OCI-LY1 (cell line): ENCODE data around the gene RBM28.
"Not testable (repeated sequence)": the region's sequence is repeated elsewhere in the genome, so short reads cannot be mapped to it uniquely, and the experiment has no call there.

ENCODE experiments used
- H2AFZ ChIP-seq: fragments of 200-600 bp; sonication (generic), shearing (Covaris generic); 2 replicates; pipeline ENCODE4 v1.6.0; 2014; ENCODE audit warnings: antibody characterized with exemption, mild to moderate bottlenecking, low read length
- H3F3A ChIP-seq: fragments of 200-600 bp; sonication (generic), shearing (Covaris generic); 2 replicates; pipeline ENCODE4 v1.6.0; 2014; ENCODE audit warnings: mild to moderate bottlenecking, antibody characterized with exemption, low read length, moderate library complexity; ENCODE audit not compliant: insufficient read depth
- H3K27ac ChIP-seq: fragments of 200-600 bp; sonication (generic); 2 replicates; pipeline ENCODE4 v1.5.1; 2014; ENCODE audit warnings: low read length, mixed run types, mild to moderate bottlenecking, low read depth; ENCODE audit not compliant: poor library complexity, severe bottlenecking
- H3K27me3 ChIP-seq: fragments of 200-600 bp; sonication (generic); 2 replicates; pipeline ENCODE4 v1.6.0; 2014; ENCODE audit warnings: antibody characterized with exemption, mild to moderate bottlenecking, low read length, moderate library complexity; ENCODE audit not compliant: insufficient read depth
- H3K36me3 ChIP-seq: fragments of 200-600 bp; sonication (generic); 2 replicates; pipeline ENCODE4 v1.6.1; 2014; ENCODE audit warnings: mild to moderate bottlenecking, antibody characterized with exemption, low read length, moderate library complexity, mixed read lengths; ENCODE audit not compliant: insufficient read depth
- H3K4me1 ChIP-seq: fragments of 200-600 bp; sonication (generic); 2 replicates; pipeline ENCODE4 v1.5.1; 2014; ENCODE audit warnings: mild to moderate bottlenecking, low read length, moderate library complexity; ENCODE audit not compliant: insufficient read depth, severe bottlenecking
- H3K4me2 ChIP-seq: fragments of 200-600 bp; sonication (generic), shearing (Covaris generic); 2 replicates; pipeline ENCODE4 v1.6.1; 2014; ENCODE audit warnings: low read length
- H3K4me3 ChIP-seq: fragments of 200-600 bp; sonication (generic); 2 replicates; pipeline ENCODE4 v1.5.1; 2014; ENCODE audit warnings: low read length, low read depth, mild to moderate bottlenecking, mixed read lengths; ENCODE audit not compliant: poor library complexity, severe bottlenecking
- H3K79me2 ChIP-seq: fragments of 200-600 bp; shearing (Covaris generic); 2 replicates; pipeline ENCODE4 v1.6.1; 2016; ENCODE audit warnings: mixed run types, low read length, mixed read lengths; ENCODE audit not compliant: insufficient read depth
- H3K9ac ChIP-seq: fragments of 200-600 bp; sonication (generic), shearing (Covaris generic); 2 replicates; pipeline ENCODE4 v1.6.1; 2014; ENCODE audit warnings: mild to moderate bottlenecking, low read length, mixed read lengths
- H3K9me2 ChIP-seq: fragments of 200-600 bp; sonication (generic), shearing (Covaris generic); 2 replicates; pipeline ENCODE4 v1.6.1; 2014; ENCODE audit warnings: low read depth, mild to moderate bottlenecking, low read length, mixed read lengths
- H3K9me3 ChIP-seq: fragments of 200-600 bp; shearing (Covaris generic); 2 replicates; pipeline ENCODE4 v1.6.1; 2014; ENCODE audit warnings: low read length, mixed read lengths
- H4K20me1 ChIP-seq: fragments of 200-600 bp; sonication (generic), shearing (Covaris generic); 2 replicates; pipeline ENCODE4 v1.6.0; 2016; ENCODE audit warnings: mild to moderate bottlenecking, low read length; ENCODE audit not compliant: insufficient read depth
- CTCF ChIP-seq: fragments of 200-600 bp; sonication (generic), shearing (Covaris generic); IDR thresholded peaks from 2 replicates; pipeline ENCODE4 v1.5.1; 2017; ENCODE audit warnings: mild to moderate bottlenecking, antibody characterized with exemption, low read length, moderate library complexity, mixed read lengths
- EZH2 ChIP-seq: fragments of 200-600 bp; sonication (generic), shearing (Covaris generic); IDR thresholded peaks from 2 replicates; pipeline ENCODE4 v1.8.0; 2017; ENCODE audit warnings: borderline replicate concordance, mixed run types, mild to moderate bottlenecking, antibody characterized with exemption, low read length, moderate library complexity, mixed read lengths

Gene RBM28

GRCh38 chr7:128303133-128303532 is 40.6 kb downstream of the RBM28 start:
- TF ChIP-seq CTCF: no peak
- TF ChIP-seq EZH2: no peak
- no peaks in the 10 kb centered on the region for H3K79me2 ChIP-seq
- H3K27ac ChIP-seq: no peak overlapping the region
- no peaks in the 10 kb centered on the region for H4K20me1 ChIP-seq
- H2AFZ ChIP-seq: no peak overlapping the region
- H3K27me3 ChIP-seq: no peaks in the 10 kb centered on the region
- H3F3A ChIP-seq: no peaks in the 10 kb centered on the region
- no peak overlapping the region for H3K4me3 ChIP-seq
- peaks cover 51% of the 10 kb centered on the region for H3K36me3 ChIP-seq
- no peak overlapping the region for H3K9ac ChIP-seq
- no peaks in the 10 kb centered on the region for H3K9me2 ChIP-seq
- no peaks in the 10 kb centered on the region for H3K4me1 ChIP-seq
- no peak overlapping the region for H3K4me2 ChIP-seq
- H3K9me3 ChIP-seq: no peaks in the 10 kb centered on the region

- no peak overlapping the region for H3K27ac ChIP-seq
- H4K20me1 ChIP-seq: no peaks in the 10 kb centered on the region
Measured at GRCh38 chr7:128302139-128302538, 41.6 kb downstream of the RBM28 start.

GRCh38 chr7:128299109-128299607 is 44.5 kb downstream of the RBM28 start:
- H3K79me2 ChIP-seq: no peaks in the 10 kb centered on the region
- TF ChIP-seq CTCF: no peak
- TF ChIP-seq EZH2: no peak
- H3K9ac ChIP-seq: no peak overlapping the region
- no peaks in the 10 kb centered on the region for H3K27me3 ChIP-seq
- no peak overlapping the region for H3K4me3 ChIP-seq
- no peak overlapping the region for H3K4me2 ChIP-seq
- no peaks in the 10 kb centered on the region for H3K9me2 ChIP-seq
- H3K36me3 ChIP-seq: peaks cover 13% of the 10 kb centered on the region
- H4K20me1 ChIP-seq: no peaks in the 10 kb centered on the region
- no peak overlapping the region for H2AFZ ChIP-seq
- H3K27ac ChIP-seq: no peak overlapping the region
- H3K4me1 ChIP-seq: no peaks in the 10 kb centered on the region
- H3F3A ChIP-seq: no peaks in the 10 kb centered on the region
- no peaks in the 10 kb centered on the region for H3K9me3 ChIP-seq

More at GRCh38 chr7:128302139-128302538, 41.6 kb downstream of the RBM28 start:
- H2AFZ ChIP-seq: no peak overlapping the region
- H3K4me3 ChIP-seq: no peak overlapping the region
- no peaks in the 10 kb centered on the region for H3K9me3 ChIP-seq
- no peak overlapping the region for H3K4me2 ChIP-seq
- TF ChIP-seq CTCF: no peak
- TF ChIP-seq EZH2: no peak
- no peaks in the 10 kb centered on the region for H3K4me1 ChIP-seq
- peaks cover 41% of the 10 kb centered on the region for H3K36me3 ChIP-seq
- H3K27me3 ChIP-seq: no peaks in the 10 kb centered on the region
- H3K79me2 ChIP-seq: no peaks in the 10 kb centered on the region
- H3K9ac ChIP-seq: no peak overlapping the region
- no peaks in the 10 kb centered on the region for H3F3A ChIP-seq
- no peaks in the 10 kb centered on the region for H3K9me2 ChIP-seq

GRCh38 chr7:128298004-128298403 is 45.7 kb downstream of the RBM28 start:
- not testable (repeated sequence) for H3K9ac ChIP-seq, H3F3A ChIP-seq, H2AFZ ChIP-seq, H3K4me1 ChIP-seq, H3K9me2 ChIP-seq, H3K4me3 ChIP-seq, H3K9me3 ChIP-seq, H3K36me3 ChIP-seq, H3K27ac ChIP-seq, H3K79me2 ChIP-seq, H3K4me2 ChIP-seq, H3K27me3 ChIP-seq, H4K20me1 ChIP-seq
